A549 (cell line): ENCODE data around the gene ANKRD33. TPM values are rescaled to one million over a fixed set of nuclear protein-coding genes. Genes with fewer than 3 reads are reported as not detected.
A peak's percentile ranks its signal among the peaks of the same experiment; 100 is the strongest.

ENCODE experiments used
- ATAC-seq, 2 experiments: fragments of 200-7000 bp in 1 of 2; fragments of >200 bp in 1 of 2; cut with Nextera tagmentation in 1 of 2; cut with Tn5 transposase in 1 of 2; 3 replicates each; pipeline versions ENCODE4 v1.8.0 to v1.9.1; 2018 to 2020; ENCODE audit warnings: mild to moderate bottlenecking in 1 of 2, moderate library complexity in 1 of 2
- CTCF ChIA-PET: fragments of 300-600 bp; sonication (Branson Sonifier 250); formaldehyde crosslinking; extraction: SDS; loops from one replicate; lab custom pipeline; 2021; ENCODE audit warnings: antibody characterized with exemption, inconsistent platforms; lab: Yijun Ruan, JAX
- POLR2A ChIA-PET: fragments of 350-600 bp; formaldehyde crosslinking; extraction: SDS; loops from one replicate; lab custom pipeline; 2021; ENCODE audit warnings: antibody characterized with exemption, inconsistent platforms; lab: Yijun Ruan, JAX
- DNase-seq, 2 experiments: peaks; one replicate each; pipeline versions ENCODE4 v3.0.0 to v3.0.0-alpha.2; 2011 to 2016; ENCODE audit warnings: low read depth in 1 of 2, low spot score in 1 of 2
- FAIRE-seq: peaks from 2 replicates; lab custom pipeline; 2011; peaks lifted over from hg19 to GRCh38; lab: Jason Lieb, UNC
- H3K27ac ChIP-seq, 2 experiments: fragments of >200 bp; sonication (Bioruptor Twin); formaldehyde crosslinking; 3 replicates each; pipeline ENCODE4 v1.5.1; 2016 to 2017
- H3K4me1 ChIP-seq: fragments of >200 bp; sonication (Bioruptor Twin); formaldehyde crosslinking; 3 replicates; pipeline ENCODE4 v1.6.1; 2016
- H3K4me2 ChIP-seq: fragments of >200 bp; sonication (Bioruptor Twin); formaldehyde crosslinking; 3 replicates; pipeline ENCODE4 v1.6.1; 2016
- H3K4me3 ChIP-seq: fragments of >200 bp; sonication (Bioruptor Twin); formaldehyde crosslinking; 3 replicates; pipeline ENCODE4 v1.5.1; 2016
- H3K9me3 ChIP-seq: fragments of >200 bp; sonication (Bioruptor Twin); formaldehyde crosslinking; 3 replicates; pipeline ENCODE4 v1.6.1; 2016
- BCL3 ChIP-seq: fragments of >200 bp; sonication (Bioruptor Twin); formaldehyde crosslinking; IDR thresholded peaks from 3 replicates; pipeline ENCODE4 v1.6.1; 2016
- BHLHE40 ChIP-seq: IDR thresholded peaks from 2 replicates; pipeline ENCODE4 v1.6.1; 2012; ENCODE audit warnings: low read depth, low read length, inconsistent platforms
- CBX8 ChIP-seq: fragments of 200-600 bp; sonication (generic); IDR thresholded peaks from 2 replicates; pipeline ENCODE4 v1.6.1; 2016
- CTCF ChIP-seq: fragments of >200 bp; sonication (Bioruptor Twin); formaldehyde crosslinking; IDR thresholded peaks from 3 replicates; pipeline ENCODE4 v1.5.1; 2016
- E2F6 ChIP-seq: IDR thresholded peaks from 2 replicates; pipeline ENCODE4 v1.6.1; 2012; ENCODE audit warnings: low read depth, borderline replicate concordance
- EHMT2 ChIP-seq: fragments of 200-600 bp; sonication (generic); IDR thresholded peaks from 2 replicates; pipeline ENCODE4 v1.6.1; 2016; ENCODE audit warnings: antibody characterized with exemption, low read depth, mild to moderate bottlenecking, moderate library complexity
- ESRRA ChIP-seq: fragments of 150-350 bp; IDR thresholded peaks from 2 replicates; pipeline ENCODE4 v1.6.1; 2014; ENCODE audit warnings: mild to moderate bottlenecking, low read length, borderline replicate concordance
- FOSL2 ChIP-seq, 2 experiments: fragments of 450-650 bp in 1 of 2; fragments of >200 bp in 1 of 2; sonication (Bioruptor Twin) in 1 of 2; formaldehyde crosslinking; IDR thresholded peaks; 2 replicates each; pipeline versions ENCODE4 v1.5.0 to v1.6.1; 2016 to 2020; ENCODE audit warnings: mild to moderate bottlenecking in 1 of 2, moderate library complexity in 1 of 2
- GATA3 ChIP-seq: IDR thresholded peaks from 2 replicates; pipeline ENCODE4 v1.6.1; 2012; ENCODE audit warnings: borderline replicate concordance
- HEYL ChIP-seq: fragments of 250-450 bp; sonication (Bioruptor Pico); IDR thresholded peaks from 2 replicates; pipeline ENCODE4 v1.8.0; 2021; ENCODE audit warnings: mild to moderate bottlenecking, moderate library complexity
- HMGXB4 ChIP-seq: fragments of 250-450 bp; sonication (Bioruptor Pico); IDR thresholded peaks from 2 replicates; pipeline ENCODE4 v1.5.0; 2021; ENCODE audit warnings: mild to moderate bottlenecking, moderate library complexity, borderline replicate concordance
- KDM5A ChIP-seq: fragments of 200-600 bp; sonication (generic); IDR thresholded peaks from 2 replicates; pipeline ENCODE4 v1.6.1; 2016; ENCODE audit warnings: antibody characterized with exemption, mild to moderate bottlenecking
- MAZ ChIP-seq: fragments of 150-350 bp; IDR thresholded peaks from 2 replicates; pipeline ENCODE4 v1.6.1; 2014; ENCODE audit warnings: antibody characterized with exemption, low read depth, low read length, borderline replicate concordance
- RNF2 ChIP-seq: fragments of 200-600 bp; sonication (generic); IDR thresholded peaks from 2 replicates; pipeline ENCODE4 v1.6.1; 2016; ENCODE audit warnings: low read depth, mild to moderate bottlenecking, antibody characterized with exemption, moderate library complexity, borderline replicate concordance
- SMC3 ChIP-seq: fragments of >200 bp; sonication (Bioruptor Twin); formaldehyde crosslinking; IDR thresholded peaks from 3 replicates; pipeline ENCODE4 v1.6.1; 2018; ENCODE audit warnings: inconsistent platforms
- TFCP2L1 ChIP-seq: fragments of 250-450 bp; sonication (Bioruptor Pico); IDR thresholded peaks from 2 replicates; pipeline ENCODE4 v1.5.0; 2021; ENCODE audit warnings: mild to moderate bottlenecking
- ZFP36 ChIP-seq: fragments of 450-650 bp; IDR thresholded peaks from 2 replicates; pipeline ENCODE4 v1.6.1; 2014; ENCODE audit warnings: borderline replicate concordance; ENCODE audit not compliant: partially characterized antibody
- WGBS: methylation state at CpG from one replicate; pipeline ENCODE4 v1.1.6; 2017; ENCODE audit errors: missing lambda C conversion rate; 5-methylcytosine and 5-hydroxymethylcytosine counted together
- polyA plus RNA-seq, 4 experiments: library from polyadenylated mRNA; depleted of rRNA in 3 of 4; stranded (reverse); fragments of >200 nt; fragmentation: RNase III in 1 of 4; extraction: RNeasy Plus Mini Kit Qiagen cat#74134 plus additional on column Dnase treatment in 1 of 4; gene quantifications; 2 replicates in 3 of 4; 3 replicates in 1 of 4; pipeline ENCODE4 v1.2.3, GENCODE V29; 2011 to 2017

ANKRD33 gene
- polyA plus RNA-seq, 2 of the 4 experiments (the other 2 are of a cell fraction) = not detected

GRCh38 chr12:51852404-51853137, 35.3 kb upstream of the ANKRD33 start:
- no peak for DNase-seq
- WGBS = 77% methylated on average over 5 of the region's 5 CpGs
- FAIRE-seq = no peak
- Histone ChIP-seq H3K9me3 (no peaks in the 10 kb centered on the region), H3K4me2 (no peak overlapping the region), H3K4me3 (no peak overlapping the region), H3K27ac (no peak overlapping the region), H3K4me1 (peaks cover 2% of the 10 kb centered on the region; the same call in 1 of the 3 replicates)
- CTCF ChIA-PET = interaction anchor here (1.0 to 2.3 kb wide), 3 partner anchors 16 to 23 kb away, joined by 3 to 14 read pairs (median 3); no protein-coding TSS in a partner anchor
- TF ChIP-seq SMC3 = no peak
- no peak for TF ChIP-seq CTCF
- TF ChIP-seq BHLHE40 = no peak
- no peak for TF ChIP-seq EHMT2
- TF ChIP-seq MAZ = no peak
- no peak for TF ChIP-seq HMGXB4
- TF ChIP-seq RNF2 = no peak
- TF ChIP-seq BCL3 = no peak
- TF ChIP-seq GATA3 = no peak
- no peak for TF ChIP-seq HEYL (CRISPR knock-in tag)
- TF ChIP-seq ZFP36 = no peak
- TF ChIP-seq CBX8 = no peak
- no peak for TF ChIP-seq E2F6
- TF ChIP-seq KDM5A = no peak
- TF ChIP-seq FOSL2 (IDR thresholded peaks at IDR 0.05) = no peak
- no peak for TF ChIP-seq FOSL2 (CRISPR knock-in tag; IDR thresholded peaks at IDR 0.05)
- no peak for TF ChIP-seq ESRRA
- TF ChIP-seq, all 56 proteins: peak for 0
- POLR2A ChIA-PET = no interaction called here
- no peak for ATAC-seq

GRCh38 chr12:51855586-51856428, 32.1 kb upstream of the ANKRD33 start:
- POLR2A ChIA-PET = no interaction called here

More at GRCh38 chr12:51855586-51856428, 32.1 kb upstream of the ANKRD33 start:
- Histone ChIP-seq H3K4me2 (peak overlapping the region; percentile 32; the same call in 1 of the 3 replicates), H3K4me3 (no peak overlapping the region), H3K27ac (no peak overlapping the region), H3K4me1 (no peaks in the 10 kb centered on the region), H3K9me3 (no peaks in the 10 kb centered on the region)
- WGBS = 55% methylated on average over 21 of the region's 21 CpGs
- DNase-seq = peak in 1 of 2 experiments; percentile 28
- ATAC-seq = peak; percentile 26 to 71; a peak in 4 of 6 replicates
- peak; percentile 41 for TF ChIP-seq ZFP36
- no peak for TF ChIP-seq TFCP2L1 (CRISPR knock-in tag)
- CTCF ChIA-PET = interaction anchor here (0.8 to 2.5 kb wide), 2 partner anchors 19 to 32 kb away, joined by 3 to 16 read pairs; no protein-coding TSS in a partner anchor
- no peak for FAIRE-seq
